K562 (cell line): ENCODE results near the gene FES. TPM values are rescaled to one million over a fixed set of nuclear protein-coding genes. Genes with fewer than 3 reads are reported as not detected.

ENCODE experiments used
- CEBPB ChIP-seq: fragments of 450-650 bp; IDR thresholded peaks from 2 replicates; pipeline ENCODE4 v1.6.1; 2016; ENCODE audit warnings: missing genetic modification characterization, missing compliant biosample characterization
- ETV5 ChIP-seq: sonication (generic); formaldehyde crosslinking; IDR thresholded peaks from 2 replicates; pipeline ENCODE4 v1.4.0; 2020; ENCODE audit warnings: low read depth, mild to moderate bottlenecking, missing genetic modification reagents
- HNRNPUL1 ChIP-seq: fragments of 200-400 bp; formaldehyde crosslinking; IDR thresholded peaks from 2 replicates; pipeline ENCODE4 v1.6.1; 2017; ENCODE audit warnings: low read length
- LARP7 ChIP-seq: fragments of 450-650 bp; IDR thresholded peaks from 2 replicates; pipeline ENCODE4 v1.6.1; 2016
- MIER1 ChIP-seq: fragments of 450-650 bp; IDR thresholded peaks from 2 replicates; pipeline ENCODE4 v1.6.1; 2016; ENCODE audit warnings: antibody characterized with exemption, mild to moderate bottlenecking, low read depth
- NBN ChIP-seq: fragments of 450-650 bp; IDR thresholded peaks from 2 replicates; pipeline ENCODE4 v1.6.1; 2016; ENCODE audit warnings: low read depth, mild to moderate bottlenecking
- SREBF1 ChIP-seq: fragments of 150-350 bp; IDR thresholded peaks from 2 replicates; pipeline ENCODE4 v1.6.1; 2014; ENCODE audit warnings: antibody characterized with exemption, low read depth, low read length, borderline replicate concordance
- SREBF2 ChIP-seq: sonication (generic); formaldehyde crosslinking; IDR thresholded peaks from 2 replicates; pipeline ENCODE4 v1.4.0; 2020; ENCODE audit warnings: mild to moderate bottlenecking, missing genetic modification reagents
- TCF7L2 ChIP-seq: fragments of 150-350 bp; IDR thresholded peaks from 2 replicates; pipeline ENCODE4 v1.6.1; 2016; ENCODE audit warnings: low read depth, mild to moderate bottlenecking, low read length, moderate library complexity
- ZKSCAN3 ChIP-seq: fragments of 250-450 bp; sonication (Bioruptor Pico); IDR thresholded peaks from 2 replicates; pipeline ENCODE4 v1.4.0; 2020
- ZNF175 ChIP-seq: fragments of 200-800 bp; sonication (Bioruptor generic); IDR thresholded peaks from 2 replicates; pipeline ENCODE4 v1.6.1; 2016; ENCODE audit warnings: low read depth, mild to moderate bottlenecking, missing genetic modification characterization, missing compliant biosample characterization
- ZNF212 ChIP-seq: fragments of 450-650 bp; formaldehyde crosslinking; IDR thresholded peaks from 2 replicates; pipeline ENCODE4 v1.4.0; 2020; ENCODE audit warnings: mild to moderate bottlenecking
- ZNF282 ChIP-seq: sonication (generic); formaldehyde crosslinking; IDR thresholded peaks from 2 replicates; pipeline ENCODE4 v1.8.1; 2023; ENCODE audit warnings: missing genetic modification reagents
- ZNF311 ChIP-seq: fragments of 250-450 bp; sonication (Bioruptor Pico); IDR thresholded peaks from 2 replicates; pipeline ENCODE4 v1.4.0; 2020; ENCODE audit warnings: mild to moderate bottlenecking, moderate library complexity
- ZNF324 ChIP-seq: fragments of 250-450 bp; sonication (Bioruptor Pico); IDR thresholded peaks from 2 replicates; pipeline ENCODE4 v1.4.0; 2020; ENCODE audit warnings: mild to moderate bottlenecking
- polyA plus RNA-seq, 8 experiments: library from polyadenylated mRNA; depleted of rRNA in 4 of 8; stranded (reverse) in 5 of 8; unstranded in 3 of 8; fragments of >200 nt; fragmentation: Nextera tagmentation in 2 of 8; fragmentation: Illumina TruSeq in 1 of 8; extraction: Ambion mirVana in 2 of 8; extraction: Trizol in 1 of 8; gene quantifications; 2 replicates each; pipeline versions ENCODE4 v1.2.1 to v1.2.3, GENCODE V29; 2011 to 2014; ENCODE audit warnings: inconsistent platforms in 1 of 8, missing spikeins in 1 of 8
- total RNA-seq, 7 experiments: library from RNA; depleted of rRNA in 6 of 7; stranded (reverse); fragments of >200 nt in 6 of 7; fragmentation: Illumina TruSeq in 2 of 7; extraction: Trizol in 2 of 7; gene quantifications; 2 replicates each; pipeline versions ENCODE4 v1.2.1 to v1.2.3, GENCODE V29; 2011 to 2021; ENCODE audit warnings: low replicate concordance in 1 of 7
- TF ChIP-seq, protein P1 (sequence below): fragments of 250-450 bp; sonication (Bioruptor Pico); IDR thresholded peaks from 2 replicates; pipeline ENCODE4 v1.5.1; 2021; ENCODE audit warnings: mild to moderate bottlenecking
- TF ChIP-seq, protein P2 (sequence below): fragments of 250-450 bp; sonication (Bioruptor Pico); IDR thresholded peaks from 2 replicates; pipeline ENCODE4 v1.8.0; 2021; ENCODE audit warnings: mild to moderate bottlenecking, moderate library complexity
- TF ChIP-seq, protein P3 (sequence below), 3 experiments: fragments of 200-800 bp in 1 of 3; sonication (Bioruptor generic) in 1 of 3; sonication (generic) in 1 of 3; formaldehyde crosslinking in 1 of 3; IDR thresholded peaks; 2 replicates each; pipeline versions ENCODE4 v1.6.1 to v1.8.0; 2016 to 2022; ENCODE audit warnings: mild to moderate bottlenecking in 2 of 3, missing compliant biosample characterization in 2 of 3, missing genetic modification characterization in 2 of 3, missing genetic modification reagents in 1 of 3
- TF ChIP-seq, protein P4 (sequence below): IDR thresholded peaks from 2 replicates; pipeline ENCODE4 v1.6.1; 2011; ENCODE audit not compliant: insufficient read length; ENCODE audit errors: extremely low read depth
- TF ChIP-seq, protein P5 (sequence below): fragments of 250-450 bp; sonication (Bioruptor Pico); IDR thresholded peaks from 2 replicates; pipeline ENCODE4 v1.5.0; 2020; ENCODE audit warnings: mild to moderate bottlenecking, borderline replicate concordance
- TF ChIP-seq, protein P6 (sequence below): sonication (generic); formaldehyde crosslinking; IDR thresholded peaks from 2 replicates; pipeline ENCODE4 v1.5.0; 2020; ENCODE audit warnings: missing genetic modification reagents

FES gene
- total and polyA plus RNA-seq, 9 of the 15 experiments (the other 6 are each of a cell fraction or from before 2014, with no cell fraction given): 0.38 to 2.6 (median 0.82) TPM

DNA sequence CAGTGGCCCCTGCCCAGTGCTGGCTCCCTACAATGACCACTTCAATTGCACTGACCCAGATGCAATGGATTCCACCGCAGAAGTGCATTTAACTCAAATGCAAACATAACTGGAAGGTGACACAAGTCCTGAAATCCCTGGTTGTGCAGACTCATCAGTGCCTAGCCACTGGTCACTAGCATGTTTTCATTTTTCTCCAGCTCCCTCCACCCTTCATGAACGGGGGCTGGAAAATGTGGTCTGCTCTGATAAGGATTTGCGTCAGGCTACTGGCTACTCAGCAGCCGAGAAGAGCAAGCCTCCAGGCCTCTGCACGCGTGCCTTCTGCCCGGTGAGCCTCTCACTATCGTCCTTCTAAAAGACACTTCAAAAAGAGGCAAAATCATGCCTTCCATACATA lies 43.4 kb upstream of the FES start (continued):
- TF ChIP-seq, protein P1, sequence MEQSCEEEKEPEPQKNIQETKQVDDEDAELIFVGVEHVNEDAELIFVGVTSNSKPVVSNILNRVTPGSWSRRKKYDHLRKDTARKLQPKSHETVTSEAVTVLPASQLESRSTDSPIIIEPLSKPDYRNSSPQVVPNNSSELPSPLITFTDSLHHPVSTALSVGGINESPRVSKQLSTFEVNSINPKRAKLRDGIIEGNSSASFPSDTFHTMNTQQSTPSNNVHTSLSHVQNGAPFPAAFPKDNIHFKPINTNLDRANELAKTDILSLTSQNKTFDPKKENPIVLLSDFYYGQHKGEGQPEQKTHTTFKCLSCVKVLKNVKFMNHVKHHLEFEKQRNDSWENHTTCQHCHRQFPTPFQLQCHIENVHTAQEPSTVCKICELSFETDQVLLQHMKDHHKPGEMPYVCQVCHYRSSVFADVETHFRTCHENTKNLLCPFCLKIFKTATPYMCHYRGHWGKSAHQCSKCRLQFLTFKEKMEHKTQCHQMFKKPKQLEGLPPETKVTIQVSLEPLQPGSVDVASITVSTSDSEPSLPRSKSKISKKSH (CRISPR knock-in tag): no peak
- no peak for TF ChIP-seq ZNF282
- TF ChIP-seq NBN: peak; percentile 96
- TF ChIP-seq, protein P2, sequence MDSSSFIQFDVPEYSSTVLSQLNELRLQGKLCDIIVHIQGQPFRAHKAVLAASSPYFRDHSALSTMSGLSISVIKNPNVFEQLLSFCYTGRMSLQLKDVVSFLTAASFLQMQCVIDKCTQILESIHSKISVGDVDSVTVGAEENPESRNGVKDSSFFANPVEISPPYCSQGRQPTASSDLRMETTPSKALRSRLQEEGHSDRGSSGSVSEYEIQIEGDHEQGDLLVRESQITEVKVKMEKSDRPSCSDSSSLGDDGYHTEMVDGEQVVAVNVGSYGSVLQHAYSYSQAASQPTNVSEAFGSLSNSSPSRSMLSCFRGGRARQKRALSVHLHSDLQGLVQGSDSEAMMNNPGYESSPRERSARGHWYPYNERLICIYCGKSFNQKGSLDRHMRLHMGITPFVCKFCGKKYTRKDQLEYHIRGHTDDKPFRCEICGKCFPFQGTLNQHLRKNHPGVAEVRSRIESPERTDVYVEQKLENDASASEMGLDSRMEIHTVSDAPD (CRISPR knock-in tag): no peak
- TF ChIP-seq, protein P3, sequence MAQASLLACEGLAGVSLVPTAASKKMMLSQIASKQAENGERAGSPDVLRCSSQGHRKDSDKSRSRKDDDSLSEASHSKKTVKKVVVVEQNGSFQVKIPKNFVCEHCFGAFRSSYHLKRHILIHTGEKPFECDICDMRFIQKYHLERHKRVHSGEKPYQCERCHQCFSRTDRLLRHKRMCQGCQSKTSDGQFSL (CRISPR knock-in tag; IDR thresholded peaks at IDR 0.05): no peak
- TF ChIP-seq, protein P3 (tag; IDR thresholded peaks at IDR 0.05): no peak
- peak; percentile 77 for TF ChIP-seq CEBPB (tag)
- no peak for TF ChIP-seq MIER1
- TF ChIP-seq HNRNPUL1: no peak
- TF ChIP-seq, protein P4, sequence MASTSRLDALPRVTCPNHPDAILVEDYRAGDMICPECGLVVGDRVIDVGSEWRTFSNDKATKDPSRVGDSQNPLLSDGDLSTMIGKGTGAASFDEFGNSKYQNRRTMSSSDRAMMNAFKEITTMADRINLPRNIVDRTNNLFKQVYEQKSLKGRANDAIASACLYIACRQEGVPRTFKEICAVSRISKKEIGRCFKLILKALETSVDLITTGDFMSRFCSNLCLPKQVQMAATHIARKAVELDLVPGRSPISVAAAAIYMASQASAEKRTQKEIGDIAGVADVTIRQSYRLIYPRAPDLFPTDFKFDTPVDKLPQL: peak; percentile 39
- TF ChIP-seq, protein P5, sequence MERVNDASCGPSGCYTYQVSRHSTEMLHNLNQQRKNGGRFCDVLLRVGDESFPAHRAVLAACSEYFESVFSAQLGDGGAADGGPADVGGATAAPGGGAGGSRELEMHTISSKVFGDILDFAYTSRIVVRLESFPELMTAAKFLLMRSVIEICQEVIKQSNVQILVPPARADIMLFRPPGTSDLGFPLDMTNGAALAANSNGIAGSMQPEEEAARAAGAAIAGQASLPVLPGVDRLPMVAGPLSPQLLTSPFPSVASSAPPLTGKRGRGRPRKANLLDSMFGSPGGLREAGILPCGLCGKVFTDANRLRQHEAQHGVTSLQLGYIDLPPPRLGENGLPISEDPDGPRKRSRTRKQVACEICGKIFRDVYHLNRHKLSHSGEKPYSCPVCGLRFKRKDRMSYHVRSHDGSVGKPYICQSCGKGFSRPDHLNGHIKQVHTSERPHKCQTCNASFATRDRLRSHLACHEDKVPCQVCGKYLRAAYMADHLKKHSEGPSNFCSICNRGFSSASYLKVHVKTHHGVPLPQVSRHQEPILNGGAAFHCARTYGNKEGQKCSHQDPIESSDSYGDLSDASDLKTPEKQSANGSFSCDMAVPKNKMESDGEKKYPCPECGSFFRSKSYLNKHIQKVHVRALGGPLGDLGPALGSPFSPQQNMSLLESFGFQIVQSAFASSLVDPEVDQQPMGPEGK (CRISPR knock-in tag): no peak
- no peak for TF ChIP-seq ZNF212 (CRISPR knock-in tag)
- TF ChIP-seq ZNF175 (CRISPR knock-in tag): no peak
- TF ChIP-seq TCF7L2: no peak
- no peak for TF ChIP-seq ZNF311 (CRISPR knock-in tag)
- TF ChIP-seq LARP7: no peak
- no peak for TF ChIP-seq ZKSCAN3
- no peak for TF ChIP-seq ZNF324 (CRISPR knock-in tag)
- TF ChIP-seq, protein P6, sequence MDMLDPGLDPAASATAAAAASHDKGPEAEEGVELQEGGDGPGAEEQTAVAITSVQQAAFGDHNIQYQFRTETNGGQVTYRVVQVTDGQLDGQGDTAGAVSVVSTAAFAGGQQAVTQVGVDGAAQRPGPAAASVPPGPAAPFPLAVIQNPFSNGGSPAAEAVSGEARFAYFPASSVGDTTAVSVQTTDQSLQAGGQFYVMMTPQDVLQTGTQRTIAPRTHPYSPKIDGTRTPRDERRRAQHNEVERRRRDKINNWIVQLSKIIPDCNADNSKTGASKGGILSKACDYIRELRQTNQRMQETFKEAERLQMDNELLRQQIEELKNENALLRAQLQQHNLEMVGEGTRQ (CRISPR knock-in tag): no peak
- TF ChIP-seq SREBF2 (CRISPR knock-in tag): no peak
- TF ChIP-seq ETV5 (CRISPR knock-in tag): no peak
- TF ChIP-seq SREBF1: no peak
